Vagina (tissue), 2 donors: Measurements from ENCODE around the gene VWF. TPM values are rescaled to one million over a fixed set of nuclear protein-coding genes. Genes with fewer than 3 reads are reported as not detected.
A peak's percentile ranks its signal among the peaks of the same experiment; 100 is the strongest.

ENCODE experiments used
- DNase-seq, 2 donors: peaks; one replicate each; pipeline ENCODE4 v3.0.0-alpha.2; 2017; ENCODE audit errors: extremely low spot score in 2 of 2
- H3K27ac ChIP-seq: fragments of 200-600 bp; sonication (generic); one replicate; pipeline ENCODE4 v1.5.1; 2019
- H3K27me3 ChIP-seq: fragments of 200-600 bp; sonication (generic); one replicate; pipeline ENCODE4 v1.5.1; 2019
- H3K36me3 ChIP-seq, 2 donors: fragments of 200-600 bp; sonication (generic); one replicate each; pipeline ENCODE4 v1.5.1; 2017 to 2019
- H3K4me1 ChIP-seq: fragments of 200-600 bp; sonication (generic); one replicate; pipeline ENCODE4 v1.5.1; 2019
- H3K4me3 ChIP-seq, 2 donors: fragments of 200-600 bp; sonication (generic); 1 replicate in 1 of 2; 2 replicates in 1 of 2; pipeline ENCODE4 v1.5.1; 2016 to 2019
- H3K9me3 ChIP-seq: fragments of 200-600 bp; sonication (generic); one replicate; pipeline ENCODE4 v1.5.1; 2019
- POLR2A ChIP-seq, 2 donors: fragments of 450-650 bp; IDR thresholded peaks; one replicate each; pipeline ENCODE4 v1.6.1; 2017; ENCODE audit warnings: antibody characterized with exemption in 2 of 2, mild to moderate bottlenecking in 2 of 2, moderate library complexity in 2 of 2
- POLR2AphosphoS5 ChIP-seq, 2 donors: sonication (generic); formaldehyde crosslinking; IDR thresholded peaks; one replicate each; pipeline ENCODE4 v1.9.0; 2017; ENCODE audit warnings: antibody characterized with exemption in 2 of 2, mild to moderate bottlenecking in 2 of 2, low read depth in 1 of 2; ENCODE audit not compliant: insufficient read depth in 1 of 2
- intact Hi-C: fragments of 100-400 bp; cut with DNase I; formaldehyde crosslinking; loops from one replicate; pipeline ENCODE4 v1.15.1; 2023
- total RNA-seq: library from RNA; depleted of rRNA; stranded (reverse); fragments of >200 nt; gene quantifications from one replicate; pipeline ENCODE4 v1.2.3, GENCODE V29; 2016
- TF ChIP-seq, protein P1 (sequence below), 3 experiments: fragments of 450-650 bp in 2 of 3; fragments of 200-600 bp in 1 of 3; sonication (generic) in 1 of 3; IDR thresholded peaks; one replicate each; pipeline ENCODE4 v1.5.1; 2017 to 2019; ENCODE audit warnings: antibody characterized with exemption in 3 of 3, mild to moderate bottlenecking in 2 of 3, moderate library complexity in 2 of 3

The VWF gene
- total RNA-seq, 1 donor from 2014 or later, result 334 TPM

DNA sequence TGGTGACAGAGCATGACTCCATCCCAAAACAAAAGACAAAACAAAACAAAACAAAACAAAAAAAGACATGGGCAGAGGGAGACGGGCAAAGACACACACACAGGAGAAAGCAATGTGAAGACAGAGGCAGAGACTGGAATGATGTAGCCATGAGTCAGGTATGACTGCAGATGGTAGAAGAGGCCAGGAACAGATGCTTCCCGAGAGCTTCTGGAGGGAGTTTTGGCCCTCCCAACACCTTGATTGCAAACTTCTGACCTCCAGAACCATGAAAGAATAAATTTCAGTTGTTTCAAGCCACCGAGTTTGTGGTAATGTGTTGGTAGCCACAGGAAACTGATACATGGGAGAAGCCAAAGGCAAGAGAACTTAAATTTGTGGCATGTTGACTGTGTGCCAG is 27.1 kb downstream of the VWF start:
- Histone ChIP-seq H3K4me1 (peaks cover 14% of the 10 kb centered on the region), H3K27me3 (no peaks in the 10 kb centered on the region), H3K27ac (no peak overlapping the region), H3K36me3 (no peaks in the 10 kb centered on the region), H3K9me3 (no peaks in the 10 kb centered on the region), H3K4me3 (no peak overlapping the region)
- no peak for TF ChIP-seq POLR2A (IDR thresholded peaks at IDR 0.05)
- TF ChIP-seq POLR2AphosphoS5 (IDR thresholded peaks at IDR 0.05; ENCODE audit: insufficient read depth in 1 of 2, low read depth in 1 of 2), result no peak
- TF ChIP-seq, protein P1, sequence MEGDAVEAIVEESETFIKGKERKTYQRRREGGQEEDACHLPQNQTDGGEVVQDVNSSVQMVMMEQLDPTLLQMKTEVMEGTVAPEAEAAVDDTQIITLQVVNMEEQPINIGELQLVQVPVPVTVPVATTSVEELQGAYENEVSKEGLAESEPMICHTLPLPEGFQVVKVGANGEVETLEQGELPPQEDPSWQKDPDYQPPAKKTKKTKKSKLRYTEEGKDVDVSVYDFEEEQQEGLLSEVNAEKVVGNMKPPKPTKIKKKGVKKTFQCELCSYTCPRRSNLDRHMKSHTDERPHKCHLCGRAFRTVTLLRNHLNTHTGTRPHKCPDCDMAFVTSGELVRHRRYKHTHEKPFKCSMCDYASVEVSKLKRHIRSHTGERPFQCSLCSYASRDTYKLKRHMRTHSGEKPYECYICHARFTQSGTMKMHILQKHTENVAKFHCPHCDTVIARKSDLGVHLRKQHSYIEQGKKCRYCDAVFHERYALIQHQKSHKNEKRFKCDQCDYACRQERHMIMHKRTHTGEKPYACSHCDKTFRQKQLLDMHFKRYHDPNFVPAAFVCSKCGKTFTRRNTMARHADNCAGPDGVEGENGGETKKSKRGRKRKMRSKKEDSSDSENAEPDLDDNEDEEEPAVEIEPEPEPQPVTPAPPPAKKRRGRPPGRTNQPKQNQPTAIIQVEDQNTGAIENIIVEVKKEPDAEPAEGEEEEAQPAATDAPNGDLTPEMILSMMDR (IDR thresholded peaks at IDR 0.05), result no peak
- DNase-seq, result no peak
- intact Hi-C loops, result no loop called here

DNA sequence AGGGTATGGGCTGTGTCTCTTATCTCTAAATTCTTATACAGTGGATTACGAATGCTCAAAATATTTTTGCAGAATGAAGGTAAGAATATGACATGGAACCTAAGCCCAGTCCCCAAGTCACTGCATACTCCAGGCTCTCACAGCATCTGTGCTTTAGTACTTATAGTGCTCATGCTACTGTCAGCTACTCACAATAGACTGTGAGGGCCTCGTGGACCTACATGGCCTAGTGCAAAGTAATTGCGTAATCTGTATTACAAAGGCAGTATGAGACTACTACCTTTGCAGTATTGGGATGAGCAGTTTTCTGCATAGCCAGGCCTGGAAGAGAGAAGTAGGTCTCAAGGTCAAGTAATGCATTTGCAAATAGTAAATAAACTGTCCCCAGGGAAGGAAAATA is 27.9 kb downstream of the VWF start:
- H3K27me3 ChIP-seq, result no peaks in the 10 kb centered on the region

DNA sequence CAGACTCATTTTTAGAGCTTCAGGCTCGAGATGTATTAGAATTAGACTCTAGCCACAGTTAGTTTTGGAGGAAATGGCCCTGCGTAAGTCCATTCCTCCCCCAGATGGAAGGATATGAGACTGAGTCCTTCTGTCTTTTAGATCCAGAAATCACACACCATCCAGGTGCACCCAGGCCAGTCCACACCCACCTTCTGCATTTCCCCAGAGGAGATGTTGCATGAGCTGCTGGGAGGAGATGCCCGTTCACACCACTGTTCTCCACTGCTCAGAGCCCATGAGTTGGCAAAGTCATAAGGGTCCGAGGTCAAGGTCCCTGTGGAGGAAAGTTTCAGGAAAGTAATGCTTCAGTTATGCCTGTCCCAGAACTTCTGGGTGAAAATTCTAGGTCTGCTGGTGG is 29.2 kb downstream of the VWF start:
- H3K4me3 ChIP-seq, result no peak overlapping the region
- no peaks in the 10 kb centered on the region for H3K9me3 ChIP-seq
- TF ChIP-seq POLR2A (IDR thresholded peaks at IDR 0.05) (no peak), POLR2AphosphoS5 (IDR thresholded peaks at IDR 0.05; ENCODE audit: insufficient read depth in 1 of 2, low read depth in 1 of 2) (no peak)
- TF ChIP-seq, protein P1 (IDR thresholded peaks at IDR 0.05), result no peak
- DNase-seq, result no peak
- H3K36me3 ChIP-seq, result no peaks in the 10 kb centered on the region
- intact Hi-C loops, result no loop called here
- no peaks in the 10 kb centered on the region for H3K27me3 ChIP-seq
- H3K4me1 ChIP-seq, result peaks cover 31% of the 10 kb centered on the region
- no peak overlapping the region for H3K27ac ChIP-seq

More for the DNA sequence above, 27.9 kb downstream of the VWF start:
- Histone ChIP-seq H3K36me3 (no peaks in the 10 kb centered on the region), H3K4me1 (peaks cover 20% of the 10 kb centered on the region), H3K27ac (no peak overlapping the region), H3K4me3 (no peak overlapping the region), H3K9me3 (no peaks in the 10 kb centered on the region)
- TF ChIP-seq POLR2AphosphoS5 (IDR thresholded peaks at IDR 0.05; ENCODE audit: insufficient read depth in 1 of 2, low read depth in 1 of 2) (no peak), POLR2A (IDR thresholded peaks at IDR 0.05) (no peak)
- TF ChIP-seq, protein P1 (IDR thresholded peaks at IDR 0.05), result no peak
- intact Hi-C loops, result no loop called here
- DNase-seq, result no peak

DNA sequence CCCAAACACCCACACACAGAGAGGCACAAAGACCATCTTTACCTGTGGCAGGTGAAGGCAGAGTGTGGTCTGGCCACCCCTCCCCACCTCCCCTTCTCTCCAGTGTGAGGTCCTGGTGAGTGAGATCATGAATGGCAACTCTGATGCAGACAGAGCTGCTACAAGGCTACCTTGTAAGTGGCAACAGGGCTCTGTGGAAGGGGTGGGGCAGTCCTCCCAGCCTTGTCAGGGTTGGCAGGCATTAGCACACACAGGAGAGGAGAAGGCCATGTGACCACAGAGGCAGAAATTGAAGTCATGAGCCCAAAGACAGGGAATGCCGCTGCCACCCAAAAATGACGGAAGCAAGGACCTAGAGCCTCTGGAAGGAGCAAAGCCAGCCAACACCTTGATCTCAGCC is 30.7 kb downstream of the VWF start:
- Histone ChIP-seq H3K36me3 (no peaks in the 10 kb centered on the region), H3K27ac (peak overlapping the region; percentile 0), H3K4me3 (no peak overlapping the region), H3K9me3 (no peaks in the 10 kb centered on the region), H3K27me3 (no peaks in the 10 kb centered on the region), H3K4me1 (peaks cover 44% of the 10 kb centered on the region)
- TF ChIP-seq POLR2AphosphoS5 (IDR thresholded peaks at IDR 0.05; ENCODE audit: insufficient read depth in 1 of 2, low read depth in 1 of 2), result no peak
- TF ChIP-seq, protein P1 (IDR thresholded peaks at IDR 0.05), result no peak
- TF ChIP-seq POLR2A (IDR thresholded peaks at IDR 0.05), result no peak
- no peak for DNase-seq
- intact Hi-C loops, result no loop called here

DNA sequence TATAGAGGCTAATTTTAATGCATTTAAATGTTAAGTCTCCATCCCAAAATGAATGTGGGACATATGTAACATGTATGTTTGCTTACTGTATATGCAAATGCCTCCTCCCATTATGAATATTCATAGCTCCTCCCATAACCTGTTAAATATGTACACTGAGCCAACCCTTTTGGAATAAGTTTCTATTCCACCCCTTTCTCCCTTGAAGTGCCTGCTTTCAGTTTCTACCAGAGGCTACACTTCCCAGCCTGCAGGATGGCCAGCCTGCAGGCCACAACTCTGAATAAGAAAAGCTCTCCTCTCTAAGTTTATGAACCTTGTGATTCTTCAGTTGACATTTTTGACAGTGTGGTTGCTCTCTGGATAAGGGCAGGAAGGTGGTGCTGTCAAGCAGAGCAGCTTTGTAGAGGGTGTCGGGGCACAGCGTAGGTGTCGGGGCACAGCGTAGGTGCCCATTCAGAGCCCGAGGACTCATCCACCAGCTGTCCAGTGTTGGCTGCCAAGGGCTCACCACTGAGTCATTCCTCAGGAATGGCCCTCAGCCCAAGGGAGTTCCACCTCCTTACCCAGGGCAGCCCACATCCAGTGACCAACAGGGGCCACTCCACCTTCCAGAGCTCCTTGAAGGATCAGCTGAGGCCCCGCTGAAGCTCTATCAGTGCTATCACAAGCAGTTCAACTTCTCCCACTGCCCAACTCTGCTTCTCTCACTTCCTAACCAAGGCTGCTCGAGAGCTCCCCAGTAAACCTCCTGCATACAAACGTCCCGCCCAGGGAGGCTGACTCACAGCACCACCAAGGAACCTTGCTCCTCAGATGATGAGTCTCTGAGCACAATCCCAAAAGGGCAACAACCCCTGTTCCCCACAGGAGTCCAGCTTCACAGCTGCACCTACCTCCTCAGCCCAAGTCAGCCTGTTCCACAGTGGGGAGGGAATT is 31.4 kb downstream of the VWF start:
- no peaks in the 10 kb centered on the region for H3K27me3 ChIP-seq
- TF ChIP-seq POLR2A (IDR thresholded peaks at IDR 0.05) (no peak), POLR2AphosphoS5 (IDR thresholded peaks at IDR 0.05; ENCODE audit: insufficient read depth in 1 of 2, low read depth in 1 of 2) (peak in 1 of 2 donors; percentile 44)
- H3K4me1 ChIP-seq, result peaks cover 48% of the 10 kb centered on the region
- H3K9me3 ChIP-seq, result no peaks in the 10 kb centered on the region
- intact Hi-C loops, result no loop called here
- DNase-seq, result no peak
- no peaks in the 10 kb centered on the region for H3K36me3 ChIP-seq
- no peak overlapping the region for H3K4me3 ChIP-seq
- peak overlapping the region; percentile 0 for H3K27ac ChIP-seq
